Fibroblast of mammary gland (primary cell): Measurements from ENCODE around the gene ZYX.
"Not testable (repeated sequence)": the region's sequence is repeated elsewhere in the genome, so short reads cannot be mapped to it uniquely, and the experiment has no call there.

ENCODE experiments used
- DNase-seq: peaks from one replicate; pipeline ENCODE4 v3.0.0-alpha.2; 2010; ENCODE audit warnings: low read depth
- H3K4me3 ChIP-seq: 2 replicates; pipeline ENCODE4 v1.5.1; 2011; ENCODE audit warnings: low read depth, mild to moderate bottlenecking, low read length, moderate library complexity; ENCODE audit not compliant: control insufficient read depth
- TF ChIP-seq, protein P1 (sequence below): conservative IDR thresholded peaks from 2 replicates; pipeline ENCODE4 v1.5.1; 2011; ENCODE audit warnings: low read depth, low read length, inconsistent platforms; ENCODE audit not compliant: control insufficient read depth, insufficient read depth

The ZYX gene

DNA sequence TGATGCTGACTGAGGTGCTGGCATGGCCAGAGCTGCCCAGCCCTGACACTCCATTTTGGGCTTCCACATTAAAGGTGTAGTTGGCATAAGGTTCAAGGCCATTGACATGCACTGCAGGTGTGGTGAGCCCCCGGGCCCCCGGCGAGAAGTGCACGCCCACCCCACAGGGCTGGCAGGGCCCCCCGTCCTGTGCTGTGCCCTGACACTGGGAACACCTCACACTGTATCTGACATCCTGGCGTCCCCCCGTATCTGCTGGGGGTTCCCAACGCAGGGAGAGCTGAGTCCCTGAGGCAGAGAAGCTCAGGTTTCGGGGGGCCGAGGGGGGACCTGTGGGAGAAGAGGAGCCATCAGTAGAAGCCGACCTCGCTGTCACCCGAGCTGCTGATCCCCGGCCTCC lies 17.5 kb downstream of the ZYX start:
- no peak for DNase-seq
- TF ChIP-seq, protein P1, sequence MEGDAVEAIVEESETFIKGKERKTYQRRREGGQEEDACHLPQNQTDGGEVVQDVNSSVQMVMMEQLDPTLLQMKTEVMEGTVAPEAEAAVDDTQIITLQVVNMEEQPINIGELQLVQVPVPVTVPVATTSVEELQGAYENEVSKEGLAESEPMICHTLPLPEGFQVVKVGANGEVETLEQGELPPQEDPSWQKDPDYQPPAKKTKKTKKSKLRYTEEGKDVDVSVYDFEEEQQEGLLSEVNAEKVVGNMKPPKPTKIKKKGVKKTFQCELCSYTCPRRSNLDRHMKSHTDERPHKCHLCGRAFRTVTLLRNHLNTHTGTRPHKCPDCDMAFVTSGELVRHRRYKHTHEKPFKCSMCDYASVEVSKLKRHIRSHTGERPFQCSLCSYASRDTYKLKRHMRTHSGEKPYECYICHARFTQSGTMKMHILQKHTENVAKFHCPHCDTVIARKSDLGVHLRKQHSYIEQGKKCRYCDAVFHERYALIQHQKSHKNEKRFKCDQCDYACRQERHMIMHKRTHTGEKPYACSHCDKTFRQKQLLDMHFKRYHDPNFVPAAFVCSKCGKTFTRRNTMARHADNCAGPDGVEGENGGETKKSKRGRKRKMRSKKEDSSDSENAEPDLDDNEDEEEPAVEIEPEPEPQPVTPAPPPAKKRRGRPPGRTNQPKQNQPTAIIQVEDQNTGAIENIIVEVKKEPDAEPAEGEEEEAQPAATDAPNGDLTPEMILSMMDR = no peak
- H3K4me3 ChIP-seq = no peak overlapping the region

DNA sequence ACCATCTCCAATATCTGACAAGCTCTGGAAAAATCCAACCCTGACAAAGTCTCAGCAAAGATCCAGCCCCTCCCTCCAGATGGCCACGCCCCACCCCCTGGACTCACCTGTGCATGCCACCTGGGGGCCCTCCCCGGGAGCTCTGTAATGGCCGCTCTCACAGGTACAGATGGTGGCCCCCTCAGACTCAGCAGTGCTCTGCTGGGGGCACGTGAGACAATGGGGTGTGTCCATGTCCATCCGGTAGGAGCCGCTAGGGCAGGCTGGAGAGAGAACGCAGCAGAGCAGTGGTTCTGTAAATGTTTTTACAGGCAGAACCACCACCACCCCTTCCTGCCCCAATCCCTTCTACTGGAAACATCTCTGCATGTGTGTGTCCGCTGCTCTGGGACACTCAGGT lies 18.0 kb downstream of the ZYX start:
- DNase-seq = no peak
- TF ChIP-seq, protein P1 = no peak
- H3K4me3 ChIP-seq = no peak overlapping the region

DNA sequence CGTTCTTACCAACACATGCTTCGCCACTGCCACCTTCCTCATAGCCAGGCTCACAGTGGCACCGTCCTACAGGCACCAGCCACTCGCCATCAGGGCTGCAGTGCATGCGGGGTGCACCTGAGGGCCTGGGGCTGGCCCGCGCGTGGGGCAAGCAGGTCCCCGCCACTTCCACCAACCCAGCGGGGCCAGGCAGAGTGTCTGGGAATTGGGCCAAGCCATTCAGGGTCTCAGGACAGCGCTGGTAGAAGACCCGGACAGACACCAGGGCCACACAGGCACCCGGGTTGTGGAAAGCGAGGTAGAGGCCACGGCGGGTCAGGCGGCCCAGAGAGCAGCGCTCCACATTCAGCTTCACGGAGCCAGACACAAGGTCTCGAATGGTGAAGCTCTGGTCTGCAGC lies 18.5 kb downstream of the ZYX start:
- DNase-seq = no peak
- no peak overlapping the region for H3K4me3 ChIP-seq
- TF ChIP-seq, protein P1 = no peak

DNA sequence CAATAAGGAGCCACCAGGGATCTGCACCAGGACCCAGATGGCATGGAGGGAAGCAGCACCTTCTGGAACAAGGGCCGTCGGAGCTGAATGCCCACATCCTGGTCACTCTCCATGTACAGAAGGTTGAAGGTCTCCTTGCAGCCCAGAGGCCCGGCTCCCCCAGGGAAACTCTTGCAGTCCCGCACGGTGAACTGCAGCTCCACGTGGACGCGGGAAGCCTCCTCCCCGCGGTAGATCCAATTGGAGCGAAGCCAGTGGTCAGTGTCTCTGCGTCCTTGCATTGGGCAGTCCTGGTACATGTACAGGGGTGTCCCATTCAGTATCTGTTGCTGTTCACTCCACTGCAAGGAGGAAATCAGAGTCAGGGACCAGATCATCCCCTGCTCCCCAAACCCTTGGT lies 20.1 kb downstream of the ZYX start:
- no peak for DNase-seq
- no peak overlapping the region for H3K4me3 ChIP-seq
- TF ChIP-seq, protein P1 = no peak

DNA sequence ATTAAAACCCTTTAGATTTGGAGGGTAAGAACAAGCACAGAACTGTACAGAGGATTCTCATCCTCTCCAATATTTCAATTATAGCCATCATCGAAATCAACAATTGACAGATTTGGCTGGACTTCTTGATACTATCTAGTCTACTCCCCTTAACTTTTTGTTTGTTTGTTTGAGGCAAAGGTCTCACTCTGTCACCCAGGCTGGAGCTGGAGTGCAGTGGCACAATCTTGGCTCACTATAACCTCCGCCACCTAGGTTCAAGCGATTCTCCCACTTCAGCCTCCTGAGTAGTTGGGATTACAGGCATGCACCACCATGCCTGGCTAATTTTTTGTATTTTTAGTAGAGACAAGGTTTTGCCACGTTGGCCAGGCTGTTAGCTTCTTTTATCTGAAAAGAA lies 21.1 kb downstream of the ZYX start:
- H3K4me3 ChIP-seq, DNase-seq: not testable (repeated sequence)

DNA sequence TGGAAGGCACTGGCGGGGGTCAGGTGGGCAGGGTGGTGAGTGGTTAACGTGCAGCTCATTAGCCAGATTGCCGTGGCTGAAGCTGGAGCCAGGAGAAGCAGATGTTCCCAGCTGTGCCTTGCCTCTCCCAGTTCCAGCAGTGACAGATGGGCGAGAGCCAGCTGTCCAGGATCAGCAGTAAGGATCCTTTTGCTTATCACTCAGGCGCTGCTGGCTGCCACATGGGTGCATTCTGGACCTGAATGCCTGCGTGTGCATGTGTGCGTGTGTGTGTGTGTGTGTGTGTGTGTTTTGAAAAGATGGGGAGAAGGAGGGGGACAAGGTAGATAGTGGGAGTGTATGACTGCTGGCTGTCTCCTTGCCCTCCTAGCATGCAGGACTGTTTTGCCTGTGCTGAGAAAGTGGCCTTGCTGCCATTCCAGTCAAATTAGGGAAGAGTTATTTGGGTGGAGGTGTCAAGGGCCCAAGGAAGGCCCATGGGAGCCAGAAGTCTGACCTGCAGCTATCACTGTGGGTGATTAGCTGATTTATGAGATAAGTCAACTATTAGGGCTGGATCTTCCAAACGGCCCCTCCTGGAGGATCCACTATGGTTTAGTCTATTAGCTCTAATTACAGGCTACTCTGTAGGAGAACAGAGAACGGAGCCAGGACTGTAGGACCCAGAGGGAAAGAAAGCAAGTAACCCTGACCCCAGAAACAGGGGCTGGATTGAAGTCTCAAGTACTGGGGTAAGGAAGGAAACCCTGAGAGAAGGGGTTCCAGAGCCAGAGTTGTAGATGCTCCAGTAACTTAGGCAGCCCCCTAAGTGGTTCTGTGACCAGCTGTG lies 24.2 kb downstream of the ZYX start:
- no peak overlapping the region for H3K4me3 ChIP-seq
- TF ChIP-seq, protein P1 = no peak

DNA sequence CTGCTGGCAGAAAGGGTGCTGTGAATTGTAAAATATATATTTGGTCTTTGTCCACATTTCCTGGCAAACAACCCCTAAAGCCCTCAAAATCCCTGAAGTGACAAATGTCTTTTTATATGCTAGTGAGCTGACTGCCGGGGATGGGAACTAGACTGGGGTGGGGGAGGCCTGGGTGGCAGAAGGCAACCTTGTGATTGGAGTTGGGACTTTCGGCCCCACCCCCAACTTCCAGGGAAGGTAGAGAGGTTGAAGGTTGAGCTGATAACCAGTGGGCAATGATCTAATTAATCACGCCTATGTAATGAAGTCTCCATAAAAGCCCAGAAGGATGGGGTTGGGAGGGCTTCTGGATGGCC lies 24.8 kb downstream of the ZYX start:
- DNase-seq = no peak
- TF ChIP-seq, protein P1 = no peak
- no peak overlapping the region for H3K4me3 ChIP-seq

More for the DNA sequence above, 24.2 kb downstream of the ZYX start:
- no peak for DNase-seq
